B cell (primary cell): ENCODE results near the gene PARVA. TPM values are rescaled to one million over a fixed set of nuclear protein-coding genes. Genes with fewer than 3 reads are reported as not detected.

Experiments used
- ATAC-seq: fragments of 200-7000 bp; cut with Tn5 transposase; one replicate; pipeline ENCODE4 v1.10.0; 2021; ENCODE audit warnings: low read depth, mild to moderate bottlenecking, moderate number of reproducible peaks, moderate library complexity
- CTCF ChIA-PET: fragments of 350-600 bp; sonication (Branson Sonifier 250); formaldehyde crosslinking; loops from one replicate; lab custom pipeline; 2021; ENCODE audit warnings: antibody characterized with exemption, inconsistent platforms; lab: Charles Lee
- POLR2A ChIA-PET: fragments of 350-600 bp; sonication (Branson Sonifier 250); formaldehyde crosslinking; loops from one replicate; lab custom pipeline; 2021; ENCODE audit warnings: antibody characterized with exemption; lab: Charles Lee
- DNase-seq: peaks from one replicate; pipeline ENCODE4 v3.0.0; 2013
- H2AFZ ChIP-seq: 2 replicates; pipeline ENCODE4 v1.6.1; 2012; ENCODE audit warnings: mild to moderate bottlenecking, low read depth, low read length; ENCODE audit not compliant: insufficient read depth, poor library complexity, severe bottlenecking
- H3K27ac ChIP-seq, 2 donors: 1 replicate in 1 of 2; 2 replicates in 1 of 2; pipeline ENCODE4 v1.5.1; 2012 to 2013; ENCODE audit warnings: low read length in 2 of 2, mild to moderate bottlenecking in 2 of 2, moderate library complexity in 1 of 2
- H3K27me3 ChIP-seq, 4 experiments: fragments of 200-600 bp in 1 of 4; sonication (generic) in 1 of 4; replicated peaks in 1 of 4; 1 replicate in 2 of 4; 2 replicates in 2 of 4; pipeline versions ENCODE4 v1.6.1 to v1.7.0; 2013 to 2016; ENCODE audit warnings: low read length in 3 of 4, mild to moderate bottlenecking in 2 of 4, mixed read lengths in 1 of 4, moderate library complexity in 1 of 4; ENCODE audit not compliant: insufficient read depth in 4 of 4, control insufficient read depth in 3 of 4; ENCODE audit errors: control extremely low read depth in 1 of 4
- H3K36me3 ChIP-seq, 2 experiments: replicated peaks in 1 of 2; 1 replicate in 1 of 2; 2 replicates in 1 of 2; pipeline versions ENCODE4 v1.6.1 to v1.7.1; 2013; ENCODE audit warnings: low read length in 1 of 2; ENCODE audit not compliant: insufficient read depth in 2 of 2, control insufficient read depth in 1 of 2; ENCODE audit errors: control extremely low read depth in 1 of 2, extremely low read depth in 1 of 2
- H3K4me1 ChIP-seq, 2 donors: fragments of 200-600 bp in 1 of 2; sonication (generic) in 1 of 2; 1 replicate in 1 of 2; 2 replicates in 1 of 2; pipeline versions ENCODE4 v1.5.1 to v1.6.1; 2013 to 2017; ENCODE audit warnings: low read length in 2 of 2; ENCODE audit not compliant: control insufficient read depth in 2 of 2, insufficient read depth in 2 of 2
- H3K4me2 ChIP-seq: replicated peaks from 2 replicates; pipeline ENCODE3; 2012; ENCODE audit warnings: mild to moderate bottlenecking, low read depth, low read length; ENCODE audit not compliant: poor library complexity, severe bottlenecking
- H3K4me3 ChIP-seq, 5 experiments: fragments of 200-600 bp in 1 of 5; sonication (generic) in 1 of 5; 1 replicate in 3 of 5; 2 replicates in 2 of 5; pipeline versions ENCODE4 v1.5.1 to v1.7.0; 2011 to 2016; ENCODE audit warnings: low read length in 4 of 5, mild to moderate bottlenecking in 4 of 5, low read depth in 2 of 5, control low read depth in 1 of 5, moderate library complexity in 1 of 5; ENCODE audit not compliant: insufficient read depth in 1 of 5; ENCODE audit errors: control extremely low read depth in 1 of 5, extremely low read depth in 1 of 5
- H3K79me2 ChIP-seq: fragments of 200-600 bp; sonication (generic); one replicate; pipeline ENCODE4 v1.6.0; 2016; ENCODE audit warnings: low read length; ENCODE audit not compliant: control insufficient read depth, insufficient read depth
- H3K9ac ChIP-seq: fragments of 200-600 bp; sonication (generic); 2 replicates; pipeline ENCODE4 v1.6.1; 2017; ENCODE audit warnings: mild to moderate bottlenecking, low read length, moderate library complexity
- H3K9me3 ChIP-seq, 3 donors: one replicate each; pipeline versions ENCODE4 v1.6.1 to v1.7.1; 2013; ENCODE audit warnings: low read length in 2 of 3; ENCODE audit not compliant: control insufficient read depth in 2 of 3, insufficient read depth in 1 of 3; ENCODE audit errors: control extremely low read depth in 1 of 3
- H4K20me1 ChIP-seq: 2 replicates; pipeline ENCODE4 v1.6.0; 2012; ENCODE audit warnings: mild to moderate bottlenecking, low read length; ENCODE audit not compliant: insufficient read depth, control insufficient read depth, poor library complexity, severe bottlenecking
- H3K27ac Mint-ChIP-seq: one replicate; pipeline ENCODE4 v1.8.0; 2021; ENCODE audit warnings: mixed read lengths
- H3K27me3 Mint-ChIP-seq: one replicate; pipeline ENCODE4 v1.8.0; 2021; ENCODE audit warnings: mixed read lengths
- H3K4me1 Mint-ChIP-seq: one replicate; pipeline ENCODE4 v1.8.0; 2021; ENCODE audit warnings: mixed read lengths
- H3K4me3 Mint-ChIP-seq: one replicate; pipeline ENCODE4 v1.8.0; 2021; ENCODE audit warnings: mixed read lengths
- H3K9me3 Mint-ChIP-seq: one replicate; pipeline ENCODE4 v1.8.0; 2022; ENCODE audit warnings: mixed read lengths; ENCODE audit not compliant: insufficient read depth
- EZH2 ChIP-seq: IDR thresholded peaks from 2 replicates; pipeline ENCODE4 v1.6.1; 2012; ENCODE audit warnings: borderline replicate concordance, low read depth, mild to moderate bottlenecking, moderate library complexity, low read length; ENCODE audit not compliant: insufficient read depth, poor library complexity, severe bottlenecking
- WGBS: methylation state at CpG from one replicate; pipeline ENCODE4 v1.1.5; 2013; ENCODE audit warnings: missing lambda C conversion rate; ENCODE audit not compliant: insufficient coverage; 5-methylcytosine and 5-hydroxymethylcytosine counted together
- intact Hi-C: fragments of 100-400 bp; cut with micrococcal nuclease; formaldehyde crosslinking; loops from one replicate; pipeline ENCODE4 v1.10.0; 2022
- polyA plus RNA-seq: library from polyadenylated mRNA; depleted of rRNA; stranded (reverse); fragments of >200 nt; gene quantifications from 2 replicates; pipeline ENCODE4 v1.2.3, GENCODE V29; 2012
- total RNA-seq, 2 donors: library from RNA; stranded (reverse); fragments of 120-200 nt in 1 of 2; gene quantifications; 1 replicate in 1 of 2; 2 replicates in 1 of 2; pipeline versions ENCODE4 v1.2.3 to v1.2.4, GENCODE V29; 2013 to 2022
- TF ChIP-seq, protein P1 (sequence below): fragments of 200-600 bp; IDR thresholded peaks from one replicate; pipeline ENCODE4 v1.8.0; 2022; ENCODE audit warnings: antibody characterized with exemption, mild to moderate bottlenecking

PARVA gene
- total and polyA plus RNA-seq, 2 donors (not counting 1 experiment from before 2014, with no cell fraction given): not detected

- Histone ChIP-seq H3K9ac (no peak overlapping the region), H3K4me1 (no peaks in the 10 kb centered on the region), H3K27me3 (no peaks in the 10 kb centered on the region), H3K4me3 (no peak overlapping the region), H3K4me2 (no peak overlapping the region), H4K20me1 (no peaks in the 10 kb centered on the region), H3K36me3 (no peaks in the 10 kb centered on the region), H3K27ac (no peak overlapping the region), H2AFZ (no peak overlapping the region), H3K9me3 (no peaks in the 10 kb centered on the region), H3K79me2 (no peaks in the 10 kb centered on the region)
- Mint-ChIP-seq H3K9me3 (no peaks in the 10 kb centered on the region), H3K27me3 (peaks cover 15% of the 10 kb centered on the region), H3K27ac (no peak overlapping the region), H3K4me3 (no peak overlapping the region), H3K4me1 (no peaks in the 10 kb centered on the region)
- ATAC-seq: no peak
- TF ChIP-seq, protein P1, sequence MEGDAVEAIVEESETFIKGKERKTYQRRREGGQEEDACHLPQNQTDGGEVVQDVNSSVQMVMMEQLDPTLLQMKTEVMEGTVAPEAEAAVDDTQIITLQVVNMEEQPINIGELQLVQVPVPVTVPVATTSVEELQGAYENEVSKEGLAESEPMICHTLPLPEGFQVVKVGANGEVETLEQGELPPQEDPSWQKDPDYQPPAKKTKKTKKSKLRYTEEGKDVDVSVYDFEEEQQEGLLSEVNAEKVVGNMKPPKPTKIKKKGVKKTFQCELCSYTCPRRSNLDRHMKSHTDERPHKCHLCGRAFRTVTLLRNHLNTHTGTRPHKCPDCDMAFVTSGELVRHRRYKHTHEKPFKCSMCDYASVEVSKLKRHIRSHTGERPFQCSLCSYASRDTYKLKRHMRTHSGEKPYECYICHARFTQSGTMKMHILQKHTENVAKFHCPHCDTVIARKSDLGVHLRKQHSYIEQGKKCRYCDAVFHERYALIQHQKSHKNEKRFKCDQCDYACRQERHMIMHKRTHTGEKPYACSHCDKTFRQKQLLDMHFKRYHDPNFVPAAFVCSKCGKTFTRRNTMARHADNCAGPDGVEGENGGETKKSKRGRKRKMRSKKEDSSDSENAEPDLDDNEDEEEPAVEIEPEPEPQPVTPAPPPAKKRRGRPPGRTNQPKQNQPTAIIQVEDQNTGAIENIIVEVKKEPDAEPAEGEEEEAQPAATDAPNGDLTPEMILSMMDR: no peak
- TF ChIP-seq EZH2: no peak
- DNase-seq: no peak
- POLR2A ChIA-PET: no interaction called here
- WGBS: 93% methylated on average over 11 of the region's 12 CpGs
- CTCF ChIA-PET: interaction anchor here (0.7 to 1.0 kb wide), 2 partner anchors 9 to 336 kb away, joined by 3 read pairs; no protein-coding TSS in a partner anchor
- intact Hi-C loops: no loop called here
These were observed 18.8 kb upstream of the PARVA start for GRCh38 chr11:12358302-12359188.

DNA sequence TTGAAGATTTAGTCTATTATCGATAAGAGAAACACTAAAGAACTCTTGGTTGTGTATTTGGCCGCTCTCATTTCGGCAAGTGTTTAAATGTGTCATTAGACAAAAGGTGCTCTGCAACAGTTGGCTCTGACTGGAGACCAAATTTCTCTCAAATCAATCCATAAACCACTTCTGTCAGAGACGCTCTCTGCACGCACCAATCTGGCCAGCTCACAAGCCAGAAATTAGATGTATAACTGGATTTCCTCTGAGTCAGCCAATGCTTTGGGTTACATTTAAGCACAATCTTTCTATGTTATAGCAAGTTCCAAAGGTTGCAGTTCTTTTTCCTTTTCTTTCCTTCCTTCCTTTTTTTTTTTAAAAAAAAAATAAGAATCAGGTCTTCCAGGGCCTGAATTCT, 17.6 kb upstream of the PARVA start:
- no peak overlapping the region for H2AFZ ChIP-seq
- H3K79me2 ChIP-seq: no peaks in the 10 kb centered on the region
- peaks cover 0 to 2% (median 0%) of the 10 kb centered on the region in 4 experiments for H3K27me3 ChIP-seq
- ATAC-seq: no peak
- CTCF ChIA-PET: no interaction called here
- Mint-ChIP-seq H3K27ac (no peak overlapping the region), H3K9me3 (no peaks in the 10 kb centered on the region), H3K4me1 (no peaks in the 10 kb centered on the region), H3K27me3 (peaks cover 15% of the 10 kb centered on the region), H3K4me3 (no peak overlapping the region)
- no peaks in the 10 kb centered on the region for H3K9me3 ChIP-seq
- H3K36me3 ChIP-seq: no peaks in the 10 kb centered on the region
- POLR2A ChIA-PET: no interaction called here
- 92% methylated on average over 2 of the region's 5 CpGs for WGBS
- TF ChIP-seq EZH2: no peak
- TF ChIP-seq, protein P1: no peak
- intact Hi-C loops: no loop called here
- no peak overlapping the region for H3K4me2 ChIP-seq
- H3K4me3 ChIP-seq: no peak overlapping the region
- no peak overlapping the region for H3K27ac ChIP-seq
- H4K20me1 ChIP-seq: no peaks in the 10 kb centered on the region
- no peak for DNase-seq
- no peaks in the 10 kb centered on the region for H3K4me1 ChIP-seq
- H3K9ac ChIP-seq: no peak overlapping the region
